H1 (cell line): ENCODE data around the gene ACBD6. TPM values are rescaled to one million over a fixed set of nuclear protein-coding genes. Genes with fewer than 3 reads are reported as not detected.

Experiments
- ASH2L ChIP-seq: fragments of 200-600, 300-600 bp; sonication (generic); IDR thresholded peaks from one replicate; pipeline ENCODE4 v1.7.1; 2017; ENCODE audit warnings: low read length
- BACH1 ChIP-seq: IDR thresholded peaks from 2 replicates; pipeline ENCODE4 v1.6.1; 2012; ENCODE audit warnings: low read length, improper control_type of control experiment
- CHD2 ChIP-seq: IDR thresholded peaks from 2 replicates; pipeline ENCODE4 v1.6.1; 2012; ENCODE audit warnings: low read length, improper control_type of control experiment
- CTBP2 ChIP-seq: IDR thresholded peaks from 2 replicates; pipeline ENCODE4 v1.7.0; 2011; ENCODE audit warnings: borderline replicate concordance, mild to moderate bottlenecking, moderate library complexity, mixed read lengths, low read length; ENCODE audit not compliant: insufficient read depth, insufficient read length
- EGR1 ChIP-seq: IDR thresholded peaks from 2 replicates; pipeline ENCODE4 v1.6.1; 2011; ENCODE audit warnings: low read depth, low read length, borderline replicate concordance
- POU5F1 ChIP-seq: IDR thresholded peaks from 2 replicates; pipeline ENCODE4 v1.6.1; 2011; ENCODE audit warnings: low read depth, mild to moderate bottlenecking, low read length, moderate library complexity
- RXRA ChIP-seq: IDR thresholded peaks from 2 replicates; pipeline ENCODE4 v1.6.1; 2011; ENCODE audit warnings: low read depth, mild to moderate bottlenecking, low read length, moderate library complexity; ENCODE audit not compliant: insufficient read depth
- SP2 ChIP-seq: IDR thresholded peaks from 2 replicates; pipeline ENCODE4 v1.6.1; 2012; ENCODE audit warnings: mild to moderate bottlenecking, low read length, inconsistent platforms
- TBP ChIP-seq: IDR thresholded peaks from 2 replicates; pipeline ENCODE4 v1.6.1; 2011; ENCODE audit warnings: low read depth, low read length, improper control_type of control experiment
- TEAD4 ChIP-seq: IDR thresholded peaks from 2 replicates; pipeline ENCODE4 v1.6.1; 2012; ENCODE audit warnings: low read depth, low read length, inconsistent platforms, mixed read lengths
- polyA plus RNA-seq, 7 experiments: library from polyadenylated mRNA; depleted of rRNA in 3 of 7; stranded (reverse) in 5 of 7; unstranded in 2 of 7; fragments of >200 nt in 5 of 7; fragments of 200-250 nt in 2 of 7; gene quantifications; 1 replicate in 5 of 7; 2 replicates in 1 of 7; 4 replicates in 1 of 7; pipeline versions ENCODE4 v1.2.1 to v1.2.3, GENCODE V29; 2011 to 2013; ENCODE audit warnings: missing spikeins in 2 of 7, mixed read lengths in 2 of 7
- total RNA-seq: library from RNA; stranded (reverse); fragmentation: NEBNext Ultra II Directional; extraction: Animal tissue kit (Norgen Biotek cat#: 25700); gene quantifications from 2 replicates; pipeline ENCODE4 v1.2.1, GENCODE V29; 2021
- TF ChIP-seq, protein P1 (sequence below): fragments of 300-600 bp; sonication (generic); IDR thresholded peaks from 2 replicates; pipeline ENCODE4 v1.7.1; 2012; ENCODE audit warnings: low read length, moderate library complexity, mild to moderate bottlenecking, inconsistent platforms; ENCODE audit not compliant: insufficient replicate concordance

ACBD6 gene
- total and polyA plus RNA-seq, 2 of the 8 experiments (the other 6 are each of a cell fraction or from before 2014, with no cell fraction given) = 52.0 to 67.7 TPM

- TF ChIP-seq, protein P1, sequence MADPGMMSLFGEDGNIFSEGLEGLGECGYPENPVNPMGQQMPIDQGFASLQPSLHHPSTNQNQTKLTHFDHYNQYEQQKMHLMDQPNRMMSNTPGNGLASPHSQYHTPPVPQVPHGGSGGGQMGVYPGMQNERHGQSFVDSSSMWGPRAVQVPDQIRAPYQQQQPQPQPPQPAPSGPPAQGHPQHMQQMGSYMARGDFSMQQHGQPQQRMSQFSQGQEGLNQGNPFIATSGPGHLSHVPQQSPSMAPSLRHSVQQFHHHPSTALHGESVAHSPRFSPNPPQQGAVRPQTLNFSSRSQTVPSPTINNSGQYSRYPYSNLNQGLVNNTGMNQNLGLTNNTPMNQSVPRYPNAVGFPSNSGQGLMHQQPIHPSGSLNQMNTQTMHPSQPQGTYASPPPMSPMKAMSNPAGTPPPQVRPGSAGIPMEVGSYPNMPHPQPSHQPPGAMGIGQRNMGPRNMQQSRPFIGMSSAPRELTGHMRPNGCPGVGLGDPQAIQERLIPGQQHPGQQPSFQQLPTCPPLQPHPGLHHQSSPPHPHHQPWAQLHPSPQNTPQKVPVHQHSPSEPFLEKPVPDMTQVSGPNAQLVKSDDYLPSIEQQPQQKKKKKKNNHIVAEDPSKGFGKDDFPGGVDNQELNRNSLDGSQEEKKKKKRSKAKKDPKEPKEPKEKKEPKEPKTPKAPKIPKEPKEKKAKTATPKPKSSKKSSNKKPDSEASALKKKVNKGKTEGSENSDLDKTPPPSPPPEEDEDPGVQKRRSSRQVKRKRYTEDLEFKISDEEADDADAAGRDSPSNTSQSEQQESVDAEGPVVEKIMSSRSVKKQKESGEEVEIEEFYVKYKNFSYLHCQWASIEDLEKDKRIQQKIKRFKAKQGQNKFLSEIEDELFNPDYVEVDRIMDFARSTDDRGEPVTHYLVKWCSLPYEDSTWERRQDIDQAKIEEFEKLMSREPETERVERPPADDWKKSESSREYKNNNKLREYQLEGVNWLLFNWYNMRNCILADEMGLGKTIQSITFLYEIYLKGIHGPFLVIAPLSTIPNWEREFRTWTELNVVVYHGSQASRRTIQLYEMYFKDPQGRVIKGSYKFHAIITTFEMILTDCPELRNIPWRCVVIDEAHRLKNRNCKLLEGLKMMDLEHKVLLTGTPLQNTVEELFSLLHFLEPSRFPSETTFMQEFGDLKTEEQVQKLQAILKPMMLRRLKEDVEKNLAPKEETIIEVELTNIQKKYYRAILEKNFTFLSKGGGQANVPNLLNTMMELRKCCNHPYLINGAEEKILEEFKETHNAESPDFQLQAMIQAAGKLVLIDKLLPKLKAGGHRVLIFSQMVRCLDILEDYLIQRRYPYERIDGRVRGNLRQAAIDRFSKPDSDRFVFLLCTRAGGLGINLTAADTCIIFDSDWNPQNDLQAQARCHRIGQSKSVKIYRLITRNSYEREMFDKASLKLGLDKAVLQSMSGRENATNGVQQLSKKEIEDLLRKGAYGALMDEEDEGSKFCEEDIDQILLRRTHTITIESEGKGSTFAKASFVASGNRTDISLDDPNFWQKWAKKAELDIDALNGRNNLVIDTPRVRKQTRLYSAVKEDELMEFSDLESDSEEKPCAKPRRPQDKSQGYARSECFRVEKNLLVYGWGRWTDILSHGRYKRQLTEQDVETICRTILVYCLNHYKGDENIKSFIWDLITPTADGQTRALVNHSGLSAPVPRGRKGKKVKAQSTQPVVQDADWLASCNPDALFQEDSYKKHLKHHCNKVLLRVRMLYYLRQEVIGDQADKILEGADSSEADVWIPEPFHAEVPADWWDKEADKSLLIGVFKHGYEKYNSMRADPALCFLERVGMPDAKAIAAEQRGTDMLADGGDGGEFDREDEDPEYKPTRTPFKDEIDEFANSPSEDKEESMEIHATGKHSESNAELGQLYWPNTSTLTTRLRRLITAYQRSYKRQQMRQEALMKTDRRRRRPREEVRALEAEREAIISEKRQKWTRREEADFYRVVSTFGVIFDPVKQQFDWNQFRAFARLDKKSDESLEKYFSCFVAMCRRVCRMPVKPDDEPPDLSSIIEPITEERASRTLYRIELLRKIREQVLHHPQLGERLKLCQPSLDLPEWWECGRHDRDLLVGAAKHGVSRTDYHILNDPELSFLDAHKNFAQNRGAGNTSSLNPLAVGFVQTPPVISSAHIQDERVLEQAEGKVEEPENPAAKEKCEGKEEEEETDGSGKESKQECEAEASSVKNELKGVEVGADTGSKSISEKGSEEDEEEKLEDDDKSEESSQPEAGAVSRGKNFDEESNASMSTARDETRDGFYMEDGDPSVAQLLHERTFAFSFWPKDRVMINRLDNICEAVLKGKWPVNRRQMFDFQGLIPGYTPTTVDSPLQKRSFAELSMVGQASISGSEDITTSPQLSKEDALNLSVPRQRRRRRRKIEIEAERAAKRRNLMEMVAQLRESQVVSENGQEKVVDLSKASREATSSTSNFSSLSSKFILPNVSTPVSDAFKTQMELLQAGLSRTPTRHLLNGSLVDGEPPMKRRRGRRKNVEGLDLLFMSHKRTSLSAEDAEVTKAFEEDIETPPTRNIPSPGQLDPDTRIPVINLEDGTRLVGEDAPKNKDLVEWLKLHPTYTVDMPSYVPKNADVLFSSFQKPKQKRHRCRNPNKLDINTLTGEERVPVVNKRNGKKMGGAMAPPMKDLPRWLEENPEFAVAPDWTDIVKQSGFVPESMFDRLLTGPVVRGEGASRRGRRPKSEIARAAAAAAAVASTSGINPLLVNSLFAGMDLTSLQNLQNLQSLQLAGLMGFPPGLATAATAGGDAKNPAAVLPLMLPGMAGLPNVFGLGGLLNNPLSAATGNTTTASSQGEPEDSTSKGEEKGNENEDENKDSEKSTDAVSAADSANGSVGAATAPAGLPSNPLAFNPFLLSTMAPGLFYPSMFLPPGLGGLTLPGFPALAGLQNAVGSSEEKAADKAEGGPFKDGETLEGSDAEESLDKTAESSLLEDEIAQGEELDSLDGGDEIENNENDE = no peak
- TF ChIP-seq TEAD4 (no peak), EGR1 (no peak), CHD2 (no peak), CTBP2 (no peak), ASH2L (no peak), POU5F1 (no peak), TBP (no peak), RXRA (no peak), BACH1 (no peak), SP2 (no peak)
These were observed 62.0 kb downstream of the ACBD6 start (continued) for GRCh38 chr1:180440335-180440734.
